Femur (tissue), 1 donor: ENCODE data around the gene FKBP1A.

ENCODE experiments used
- DNase-seq: peaks from one replicate; pipeline ENCODE4 v3.0.0-alpha.2; 2017

The FKBP1A gene

DNA sequence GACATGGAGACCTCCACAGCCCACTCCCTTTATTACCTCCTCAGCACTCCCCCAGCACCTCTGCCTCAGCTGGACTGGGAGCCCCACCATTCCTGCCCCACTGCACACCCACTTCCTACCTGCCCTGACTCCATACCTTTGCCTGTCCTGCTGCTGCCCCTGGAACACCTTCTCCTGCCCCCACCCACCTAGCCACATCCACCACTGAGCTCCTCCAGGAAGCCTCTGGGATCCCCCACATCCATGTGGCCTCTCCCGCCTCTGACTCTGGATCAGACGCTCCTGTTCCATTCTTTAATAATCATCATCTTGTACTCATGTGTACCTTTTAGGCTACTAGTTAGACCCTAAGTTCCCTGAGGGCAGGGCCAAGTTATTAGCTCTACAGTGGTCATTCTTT is 61.8 kb downstream of the FKBP1A start:
- no peak for DNase-seq

DNA sequence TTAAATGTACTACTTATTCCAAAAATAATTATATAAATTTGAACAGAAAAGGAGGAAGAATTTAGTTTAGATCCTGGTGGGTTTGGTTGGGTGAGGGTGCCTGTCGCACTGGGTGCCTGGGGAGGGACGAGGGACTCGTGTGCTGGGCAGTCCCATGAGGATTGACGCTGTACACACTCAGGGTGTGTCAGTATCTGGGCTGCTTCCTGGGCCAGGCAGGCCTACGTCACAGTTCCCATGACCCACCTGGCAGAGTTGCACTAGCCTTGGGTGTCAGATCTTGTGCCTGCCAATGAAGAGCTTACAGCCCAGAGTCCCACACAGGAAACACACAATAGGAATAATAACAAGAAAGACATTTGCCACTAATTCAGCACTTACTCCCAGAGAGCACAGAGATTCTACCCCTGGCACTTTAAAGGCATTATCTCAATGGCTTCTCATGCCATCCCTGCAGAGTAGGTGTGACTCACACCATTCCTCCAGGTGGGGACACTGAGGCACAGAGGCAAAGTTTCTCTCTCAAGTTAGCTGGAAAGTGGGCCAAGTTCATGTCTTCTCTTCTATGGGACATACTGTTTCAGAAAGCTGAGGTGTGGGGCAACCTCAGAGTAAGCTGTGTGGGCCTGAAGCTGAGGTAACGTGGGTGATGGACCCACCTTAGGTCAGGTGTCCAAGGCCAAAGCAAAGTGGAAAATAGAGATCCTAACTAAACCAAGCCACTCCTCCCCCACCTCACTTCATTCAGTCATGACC is 62.6 kb downstream of the FKBP1A start:
- DNase-seq, result no peak

DNA sequence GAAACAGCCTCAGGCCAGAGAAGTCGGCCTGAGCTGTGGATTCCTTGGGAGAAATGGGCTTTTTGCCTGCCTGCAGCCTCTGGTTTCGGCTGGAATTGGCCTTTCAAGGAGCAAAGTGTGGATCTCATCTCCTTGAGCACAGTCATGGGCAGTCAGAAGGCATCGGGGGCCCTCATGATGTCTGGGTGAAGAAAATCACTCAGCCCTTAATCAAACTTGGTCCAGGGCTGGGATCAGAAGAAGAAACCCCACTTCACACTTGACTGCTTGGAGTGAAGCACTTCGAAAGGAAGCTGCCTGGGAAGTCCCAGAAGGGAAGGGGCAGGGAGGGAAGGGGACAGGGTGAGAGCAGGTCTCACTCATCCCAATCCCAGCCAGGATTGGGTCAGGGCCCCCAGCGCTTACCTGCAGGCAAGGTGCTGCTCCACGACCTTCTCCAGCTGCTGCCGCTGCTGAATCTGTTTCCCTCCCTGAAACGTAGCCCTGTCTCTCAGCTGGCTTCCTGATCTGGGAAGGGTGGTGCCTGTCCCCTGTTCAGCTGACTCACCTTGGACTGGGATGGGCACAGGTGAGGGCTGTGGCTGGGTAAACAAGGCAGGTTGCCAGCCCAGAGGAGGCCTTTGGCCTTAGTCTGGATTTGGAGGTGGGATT is 64.0 kb downstream of the FKBP1A start, which contains the start of gene SDCBP2:
TSS of gene SDCBP2 (minus strand) at position 460 of the 651 bp plus-strand sequence. CDS start 8,723 bp downstream, outside the sequence.
- DNase-seq, result no peak

- no peak for DNase-seq
Observed at GRCh38 chr20:1327827-1328679, 64.8 kb downstream of the FKBP1A start.

GRCh38 chr20:1327241-1327653 is 65.6 kb downstream of the FKBP1A start:
- DNase-seq, result no peak

DNA sequence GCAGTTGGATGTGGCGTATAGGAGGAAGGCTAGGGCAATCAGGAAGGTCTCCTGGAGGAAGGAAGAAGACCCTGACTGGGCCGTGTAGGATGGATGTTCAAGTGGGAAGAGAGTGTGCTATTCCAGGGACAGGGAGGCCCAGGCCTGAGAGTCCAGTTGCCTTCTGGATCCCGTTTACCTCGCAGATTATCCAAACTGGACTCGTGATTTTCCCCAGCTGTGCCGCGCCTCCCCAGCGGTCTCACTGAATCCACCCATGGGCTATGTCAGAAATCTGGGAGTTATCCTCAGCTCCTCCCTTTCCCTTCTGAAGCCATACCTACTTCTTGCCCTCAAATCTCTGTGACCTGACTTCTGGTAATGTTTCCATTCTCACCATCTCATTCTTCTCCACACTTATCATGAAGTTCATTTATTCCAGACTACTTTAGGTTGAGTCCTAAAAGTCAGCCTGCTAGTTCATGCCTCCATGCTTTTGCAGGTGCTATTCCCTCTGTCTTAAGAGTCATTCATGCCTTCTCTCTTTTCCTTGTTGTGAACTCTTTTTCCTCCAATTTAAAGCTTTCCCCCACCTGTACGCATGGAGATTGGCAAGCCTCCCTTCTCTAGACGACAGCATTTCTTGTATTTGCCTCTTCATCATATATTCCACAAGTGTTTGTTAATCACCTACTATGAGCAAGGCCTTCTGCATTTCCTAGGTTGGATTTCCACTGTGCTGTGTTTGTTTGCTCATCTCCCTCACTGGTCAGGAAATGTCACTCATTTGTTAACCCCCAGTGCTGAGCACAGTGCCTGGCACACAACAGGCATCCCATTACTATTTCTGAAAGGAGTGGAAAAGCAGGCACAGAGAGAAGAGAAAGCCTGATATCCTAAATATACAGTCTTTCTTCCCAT is 66.6 kb downstream of the FKBP1A start:
- DNase-seq, result no peak

DNA sequence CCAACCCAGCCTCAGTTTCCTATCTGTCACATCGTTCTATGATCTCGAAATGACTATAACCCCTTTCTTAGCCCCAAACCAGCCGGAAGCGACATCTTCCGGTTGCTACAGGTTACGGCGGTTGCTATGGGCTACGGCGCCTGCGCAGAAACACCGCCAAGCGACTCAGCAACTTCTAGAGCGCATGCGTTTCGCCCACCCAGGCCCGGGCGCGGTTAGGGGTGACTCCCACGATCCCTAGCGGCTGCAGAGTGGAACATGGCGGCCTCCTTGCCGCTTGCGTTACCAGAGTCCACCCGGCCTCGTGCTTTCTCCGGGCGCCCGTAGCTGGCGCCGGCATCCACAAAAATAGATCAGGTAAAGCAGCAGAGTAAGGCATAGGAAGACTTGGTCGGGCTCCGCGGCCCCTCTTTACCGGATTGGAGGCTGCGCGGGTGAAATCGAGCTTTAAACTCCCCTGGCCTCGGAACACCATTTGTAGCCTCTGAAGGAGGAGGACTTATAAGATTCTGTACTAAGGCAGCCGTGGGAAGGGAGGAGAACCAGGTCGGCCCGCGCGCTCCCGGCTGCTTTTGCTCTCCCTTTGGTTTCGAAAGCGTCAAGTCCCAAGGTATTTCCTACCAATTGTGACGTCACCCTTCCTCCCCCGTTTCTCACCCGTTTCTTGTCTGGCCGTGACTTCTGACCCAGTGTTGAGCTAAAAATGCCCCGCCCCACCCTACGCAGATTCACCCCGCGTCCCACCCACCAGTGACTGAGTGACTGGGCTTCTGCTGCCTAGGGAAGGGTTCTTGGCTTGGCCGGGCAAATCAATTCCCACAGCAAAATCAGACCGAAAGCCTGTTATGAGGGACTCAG is 67.5 kb downstream of the FKBP1A start:
- peak; percentile 99 for DNase-seq

DNA sequence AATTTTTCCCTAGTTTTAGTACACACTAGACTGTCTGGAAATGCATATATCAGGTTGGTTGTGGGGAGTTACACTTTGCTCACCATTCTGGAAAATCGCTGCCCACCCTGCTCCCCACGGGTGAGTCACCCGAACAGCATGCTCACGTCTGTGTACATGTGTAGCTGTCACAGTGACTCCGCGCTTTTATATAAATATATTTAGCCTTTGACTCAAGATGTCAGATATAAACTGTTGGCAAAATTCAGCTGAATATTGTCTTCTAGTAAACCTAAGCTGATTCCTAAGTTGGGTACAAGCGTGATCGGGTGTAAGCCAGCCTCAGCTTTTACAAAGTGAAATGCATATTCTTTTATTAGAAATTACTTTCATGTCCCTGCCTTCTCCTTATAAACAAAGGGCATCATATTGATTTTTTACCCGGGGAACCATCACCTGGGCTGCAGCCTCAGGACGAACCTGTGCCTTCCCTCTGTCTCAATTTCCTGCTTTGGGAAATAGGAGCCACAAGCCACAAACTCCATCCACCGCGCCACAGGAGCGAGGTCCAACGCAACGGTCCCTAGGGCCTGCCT is 68.2 kb downstream of the FKBP1A start:
- DNase-seq, result no peak

GRCh38 chr20:1323830-1324597 is 68.8 kb downstream of the FKBP1A start:
- no peak for DNase-seq

- DNase-seq, result peak; percentile 19
Observed at GRCh38 chr20:1323256-1323655, 69.6 kb downstream of the FKBP1A start.

- peak; percentile 43 for DNase-seq
Observed at GRCh38 chr20:1322511-1323245, 70.2 kb downstream of the FKBP1A start.

DNA sequence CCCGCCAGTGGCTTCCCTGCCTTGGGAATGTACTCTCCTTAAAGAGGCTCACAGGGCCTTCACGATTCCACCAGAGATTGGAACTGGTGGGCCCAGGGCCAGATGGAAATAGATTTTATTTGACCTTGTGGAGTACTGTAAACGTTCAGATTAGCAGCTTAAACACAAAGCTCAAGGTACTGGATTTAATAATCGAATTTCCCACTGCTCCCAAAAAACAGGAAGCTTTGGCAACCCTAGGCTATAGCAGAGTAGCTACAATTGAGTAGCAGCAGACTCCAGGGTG is 71.3 kb downstream of the FKBP1A start:
- no peak for DNase-seq

GRCh38 chr20:1320902-1321653 is 71.8 kb downstream of the FKBP1A start:
- no peak for DNase-seq

GRCh38 chr20:1320016-1320415 is 72.8 kb downstream of the FKBP1A start:
- DNase-seq, result no peak

DNA sequence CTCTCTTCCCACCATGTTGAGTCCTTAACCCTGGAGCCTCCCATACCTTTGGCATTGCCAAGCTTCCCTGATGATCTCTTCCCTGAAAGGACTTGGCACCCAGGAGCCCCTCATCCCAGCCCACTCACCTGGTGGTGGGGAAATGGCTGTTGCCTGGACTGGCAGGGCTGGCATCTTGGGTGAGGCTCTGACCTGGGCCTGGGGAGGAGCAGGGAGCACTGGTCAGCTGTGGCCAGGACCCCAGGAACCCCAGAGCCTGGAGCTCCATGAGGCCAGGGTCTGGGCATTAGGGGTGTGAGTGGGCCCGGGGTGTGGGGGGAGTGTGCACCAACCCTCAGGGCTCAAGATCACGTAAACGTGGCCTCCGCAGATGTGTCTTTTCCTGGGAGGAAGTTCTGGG is 73.4 kb downstream of the FKBP1A start:
- DNase-seq, result no peak

- DNase-seq, result no peak
Observed at GRCh38 chr20:1319051-1319450, 73.8 kb downstream of the FKBP1A start.
